Activated naive CD4-positive, alpha-beta T cell treated with anti-CD3 and anti-CD28 coated beads, Interleukin-2, amount 10 ng/mL, durations not matched to agents 7 days and 5 days (primary cell): ENCODE results near the gene MS4A6E.
"Not testable (repeated sequence)": the region's sequence is repeated elsewhere in the genome, so short reads cannot be mapped to it uniquely, and the experiment has no call there.

Experiments
- CTCF ChIA-PET: fragments of 350-600 bp; sonication (Branson Sonifier 250); formaldehyde crosslinking; loops from one replicate; lab custom pipeline; 2021; ENCODE audit warnings: antibody characterized with exemption; lab: Charles Lee
- DNase-seq: peaks from one replicate; pipeline ENCODE4 v3.0.0-alpha.2; 2020
- H3K27ac Mint-ChIP-seq: one replicate; pipeline ENCODE4 v1.8.0; 2021; ENCODE audit warnings: mild to moderate bottlenecking, moderate library complexity, mixed read lengths
- H3K27me3 Mint-ChIP-seq: one replicate; pipeline ENCODE4 v1.8.0; 2021; ENCODE audit warnings: mild to moderate bottlenecking, mixed read lengths
- H3K36me3 Mint-ChIP-seq: one replicate; pipeline ENCODE4 v1.8.0; 2021; ENCODE audit warnings: mixed read lengths
- H3K4me1 Mint-ChIP-seq: one replicate; pipeline ENCODE4 v1.8.0; 2021; ENCODE audit warnings: mixed read lengths
- H3K4me3 Mint-ChIP-seq: one replicate; pipeline ENCODE4 v1.8.0; 2021; ENCODE audit warnings: mild to moderate bottlenecking, moderate library complexity, mixed read lengths
- H3K9me3 Mint-ChIP-seq: one replicate; pipeline ENCODE4 v1.8.0; 2021; ENCODE audit warnings: mixed read lengths

The MS4A6E gene

GRCh38 chr11:60326955-60327354 lies at the start of gene MS4A6E:
TSS of gene MS4A6E (plus strand) at chr11:60327255. CDS start at chr11:60334896, 7,641 bp downstream.
- DNase-seq: no peak
- peaks cover 11% of the 10 kb centered on the region for H3K9me3 Mint-ChIP-seq
- H3K4me3 Mint-ChIP-seq: no peak within 1 kb of the TSS
- H3K27ac Mint-ChIP-seq: no peak within 1 kb of the TSS
- no peaks in the 10 kb centered on the region for H3K27me3 Mint-ChIP-seq
- CTCF ChIA-PET: no interaction called here
- H3K4me1 Mint-ChIP-seq: no peaks in the 10 kb centered on the region
- no peaks in the 10 kb centered on the region for H3K36me3 Mint-ChIP-seq

GRCh38 chr11:60280412-60280811 lies 46.6 kb upstream of the MS4A6E start, which contains the start of gene MS4A4A:
TSS of gene MS4A4A (plus strand) at chr11:60280666. CDS start at chr11:60280676, 10 bp downstream.
- Mint-ChIP-seq H3K9me3 (no peaks in the 10 kb centered on the region), H3K36me3 (no peaks in the 10 kb centered on the region), H3K4me1 (no peaks in the 10 kb centered on the region), H3K27ac (no peak within 1 kb of the TSS), H3K27me3 (no peaks in the 10 kb centered on the region), H3K4me3 (no peak within 1 kb of the TSS)
- CTCF ChIA-PET: no interaction called here
- DNase-seq: no peak

- Mint-ChIP-seq H3K4me1 (no peaks in the 10 kb centered on the region), H3K36me3 (no peaks in the 10 kb centered on the region), H3K27ac (no peak overlapping the region), H3K27me3 (no peaks in the 10 kb centered on the region), H3K9me3 (no peaks in the 10 kb centered on the region), H3K4me3 (no peak overlapping the region)
- no peak for DNase-seq
- CTCF ChIA-PET: no interaction called here
These were observed 45.6 kb upstream of the MS4A6E start for GRCh38 chr11:60281485-60281884.

DNA sequence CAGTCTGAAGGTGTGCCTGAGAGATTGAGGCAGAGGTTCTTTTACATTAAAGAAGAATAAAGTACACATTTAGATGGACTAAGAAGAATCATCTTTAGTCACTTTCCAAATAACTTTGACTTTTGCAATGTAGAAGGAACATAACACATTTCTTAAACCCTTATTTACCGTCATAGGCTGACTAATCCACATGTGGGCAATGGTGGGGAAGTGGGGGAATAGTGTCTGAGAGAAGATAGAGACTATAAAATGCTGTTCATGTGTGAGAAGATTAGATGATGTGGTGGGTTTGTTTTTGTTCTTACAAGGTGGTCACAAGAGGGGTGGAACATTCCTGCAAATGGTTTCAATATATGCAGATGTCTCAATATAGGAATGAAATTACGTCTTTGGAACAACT lies 44.8 kb upstream of the MS4A6E start:
- CTCF ChIA-PET: no interaction called here
- Mint-ChIP-seq H3K4me3 (no peak overlapping the region), H3K27ac (no peak overlapping the region), H3K4me1 (no peaks in the 10 kb centered on the region), H3K36me3 (no peaks in the 10 kb centered on the region), H3K9me3 (no peaks in the 10 kb centered on the region), H3K27me3 (no peaks in the 10 kb centered on the region)
- no peak for DNase-seq

DNA sequence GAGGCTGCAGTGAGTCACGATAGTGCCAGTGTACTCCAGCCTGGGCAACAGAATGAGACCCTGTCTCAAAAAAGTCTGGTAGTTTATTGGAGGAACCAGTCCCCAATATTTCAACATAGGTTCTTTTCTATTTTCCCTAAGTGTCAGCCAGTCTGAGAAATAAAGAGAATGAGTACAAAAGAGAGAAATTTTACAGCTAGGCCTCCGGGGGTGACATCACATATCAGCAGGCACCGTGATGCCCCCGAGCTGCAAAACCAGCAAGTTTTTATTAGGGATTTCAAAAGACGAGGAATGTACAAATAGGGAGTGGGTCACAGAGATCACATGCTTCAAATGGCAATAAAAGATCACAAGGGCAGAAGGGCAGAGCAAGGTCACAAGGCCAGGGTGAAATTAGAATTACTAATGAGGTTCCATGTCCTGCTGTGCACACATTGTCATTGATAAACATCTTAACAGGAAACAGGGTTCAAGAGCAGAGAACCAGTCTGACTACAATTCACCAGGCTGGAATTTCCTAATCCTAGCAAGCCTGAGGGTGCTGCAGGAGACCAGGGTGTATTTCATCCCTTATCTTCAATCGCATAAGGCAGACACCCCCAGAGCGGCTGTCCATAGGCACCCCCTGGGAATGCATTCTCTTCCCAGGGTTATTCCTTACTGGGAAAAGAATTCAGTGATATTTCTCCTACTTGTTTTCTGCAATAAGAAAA lies 41.5 kb upstream of the MS4A6E start:
- DNase-seq, H3K27ac Mint-ChIP-seq, H3K4me1 Mint-ChIP-seq, CTCF ChIA-PET, H3K4me3 Mint-ChIP-seq, H3K27me3 Mint-ChIP-seq, H3K36me3 Mint-ChIP-seq, H3K9me3 Mint-ChIP-seq: not testable (repeated sequence)

- H3K9me3 Mint-ChIP-seq: no peaks in the 10 kb centered on the region
- H3K27me3 Mint-ChIP-seq: no peaks in the 10 kb centered on the region
- CTCF ChIA-PET: no interaction called here
- H3K4me1 Mint-ChIP-seq: no peaks in the 10 kb centered on the region
- H3K36me3 Mint-ChIP-seq: no peaks in the 10 kb centered on the region
- no peak overlapping the region for H3K4me3 Mint-ChIP-seq
- no peak overlapping the region for H3K27ac Mint-ChIP-seq
- no peak for DNase-seq
These were observed 38.5 kb upstream of the MS4A6E start for GRCh38 chr11:60288531-60288930.

- no peaks in the 10 kb centered on the region for H3K9me3 Mint-ChIP-seq
- CTCF ChIA-PET: no interaction called here
- no peaks in the 10 kb centered on the region for H3K36me3 Mint-ChIP-seq
- no peaks in the 10 kb centered on the region for H3K27me3 Mint-ChIP-seq
- no peak overlapping the region for H3K27ac Mint-ChIP-seq
- DNase-seq: no peak
- no peaks in the 10 kb centered on the region for H3K4me1 Mint-ChIP-seq
- no peak overlapping the region for H3K4me3 Mint-ChIP-seq
These were observed 34.9 kb upstream of the MS4A6E start for GRCh38 chr11:60292145-60292544.

DNA sequence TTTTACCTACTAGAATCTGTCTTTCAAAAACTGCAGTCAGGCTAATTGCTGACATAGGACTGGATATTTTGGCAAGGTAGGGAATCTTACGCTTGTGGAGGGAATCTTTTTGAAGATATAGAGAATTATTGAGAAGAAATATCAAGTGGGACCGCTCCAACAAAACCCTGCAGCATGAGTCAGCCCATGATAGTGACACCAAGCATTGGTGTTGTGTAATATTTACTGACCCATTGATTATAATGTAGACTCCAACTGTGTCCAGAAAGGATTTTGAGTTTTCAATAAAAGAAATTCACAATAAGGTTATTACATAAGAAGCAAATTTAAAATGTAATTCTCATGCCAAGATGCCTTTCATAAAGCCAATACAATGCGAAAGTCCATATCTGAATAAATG lies 25.9 kb upstream of the MS4A6E start:
- Mint-ChIP-seq H3K27ac (no peak overlapping the region), H3K27me3 (no peaks in the 10 kb centered on the region), H3K4me1 (no peaks in the 10 kb centered on the region)

GRCh38 chr11:60301884-60302283 lies 25.2 kb upstream of the MS4A6E start:
- H3K4me3 Mint-ChIP-seq, H3K27ac Mint-ChIP-seq, H3K4me1 Mint-ChIP-seq, CTCF ChIA-PET, H3K9me3 Mint-ChIP-seq, H3K27me3 Mint-ChIP-seq, DNase-seq, H3K36me3 Mint-ChIP-seq: not testable (repeated sequence)

More for the DNA sequence above, 25.9 kb upstream of the MS4A6E start:
- CTCF ChIA-PET: no interaction called here
- Mint-ChIP-seq H3K4me3 (no peak overlapping the region), H3K36me3 (no peaks in the 10 kb centered on the region), H3K9me3 (no peaks in the 10 kb centered on the region)
- DNase-seq: no peak

DNA sequence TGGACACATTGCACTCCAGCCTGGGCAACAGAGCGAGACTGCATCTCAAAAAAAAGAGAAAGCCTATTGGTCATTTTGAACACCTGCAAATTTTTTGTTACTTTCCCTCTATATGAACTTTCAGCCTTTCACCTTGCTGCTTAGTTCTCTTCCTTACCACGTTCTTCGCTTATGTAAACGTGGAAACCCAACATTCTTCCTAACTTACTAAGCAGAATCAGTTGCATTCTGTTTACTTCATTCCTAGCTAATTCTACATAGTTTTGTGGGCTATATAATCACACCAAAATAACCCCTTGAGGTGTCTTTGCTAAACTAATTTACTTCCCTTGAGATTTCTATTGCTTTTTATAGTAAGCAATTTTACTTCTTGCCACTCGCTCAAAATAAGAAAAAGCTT lies 23.4 kb upstream of the MS4A6E start:
- H3K4me1 Mint-ChIP-seq: no peaks in the 10 kb centered on the region
- no peaks in the 10 kb centered on the region for H3K27me3 Mint-ChIP-seq
- no peak for DNase-seq
- CTCF ChIA-PET: no interaction called here
- H3K36me3 Mint-ChIP-seq: no peaks in the 10 kb centered on the region
- H3K27ac Mint-ChIP-seq: no peak overlapping the region
- no peaks in the 10 kb centered on the region for H3K9me3 Mint-ChIP-seq
- no peak overlapping the region for H3K4me3 Mint-ChIP-seq

GRCh38 chr11:60305906-60306619 lies 21.0 kb upstream of the MS4A6E start:
- Mint-ChIP-seq H3K4me1 (no peaks in the 10 kb centered on the region), H3K27ac (no peak overlapping the region), H3K4me3 (no peak overlapping the region), H3K27me3 (no peaks in the 10 kb centered on the region), H3K9me3 (no peaks in the 10 kb centered on the region), H3K36me3 (no peaks in the 10 kb centered on the region)
- CTCF ChIA-PET: no interaction called here
- DNase-seq: no peak

- CTCF ChIA-PET: no interaction called here
- Mint-ChIP-seq H3K9me3 (no peaks in the 10 kb centered on the region), H3K27ac (no peak overlapping the region), H3K27me3 (no peaks in the 10 kb centered on the region), H3K4me1 (no peaks in the 10 kb centered on the region), H3K4me3 (no peak overlapping the region), H3K36me3 (no peaks in the 10 kb centered on the region)
- DNase-seq: no peak
These were observed 19.4 kb upstream of the MS4A6E start for GRCh38 chr11:60307507-60308195.

DNA sequence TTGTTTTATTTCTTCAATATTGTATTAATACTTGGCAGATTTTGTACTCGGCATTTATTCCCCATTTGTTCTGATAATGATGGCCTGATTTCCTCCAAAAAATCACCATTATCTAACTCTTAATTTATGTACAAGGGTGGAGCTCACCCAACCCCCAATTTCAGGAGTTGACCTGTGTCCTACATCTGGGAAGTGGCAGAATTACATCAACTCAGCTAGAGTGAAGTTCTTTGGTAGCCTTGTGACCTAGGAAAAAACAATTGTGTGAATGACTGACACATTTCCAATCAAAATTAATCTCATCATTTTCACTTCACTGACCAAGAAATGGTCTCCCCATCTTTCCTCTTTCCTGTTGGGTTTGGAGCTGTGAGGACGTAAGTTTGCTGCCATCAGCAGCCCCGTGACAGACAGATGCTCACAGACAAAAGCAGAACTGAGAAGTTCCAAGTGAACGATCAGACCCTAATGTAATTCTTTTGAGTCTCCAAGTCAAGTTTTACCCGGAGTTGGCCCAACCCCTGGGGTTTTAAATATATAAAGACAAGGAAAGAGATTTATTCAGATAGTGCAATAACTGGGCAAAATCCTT lies 16.6 kb upstream of the MS4A6E start:
- Mint-ChIP-seq H3K27me3 (no peaks in the 10 kb centered on the region), H3K36me3 (no peaks in the 10 kb centered on the region), H3K4me3 (no peak overlapping the region), H3K4me1 (no peaks in the 10 kb centered on the region), H3K27ac (no peak overlapping the region), H3K9me3 (no peaks in the 10 kb centered on the region)
- CTCF ChIA-PET: interaction anchor here (0.9 kb wide), 1 partner anchor 46 kb away, joined by 3 read pairs; no protein-coding TSS in a partner anchor
- no peak for DNase-seq

DNA sequence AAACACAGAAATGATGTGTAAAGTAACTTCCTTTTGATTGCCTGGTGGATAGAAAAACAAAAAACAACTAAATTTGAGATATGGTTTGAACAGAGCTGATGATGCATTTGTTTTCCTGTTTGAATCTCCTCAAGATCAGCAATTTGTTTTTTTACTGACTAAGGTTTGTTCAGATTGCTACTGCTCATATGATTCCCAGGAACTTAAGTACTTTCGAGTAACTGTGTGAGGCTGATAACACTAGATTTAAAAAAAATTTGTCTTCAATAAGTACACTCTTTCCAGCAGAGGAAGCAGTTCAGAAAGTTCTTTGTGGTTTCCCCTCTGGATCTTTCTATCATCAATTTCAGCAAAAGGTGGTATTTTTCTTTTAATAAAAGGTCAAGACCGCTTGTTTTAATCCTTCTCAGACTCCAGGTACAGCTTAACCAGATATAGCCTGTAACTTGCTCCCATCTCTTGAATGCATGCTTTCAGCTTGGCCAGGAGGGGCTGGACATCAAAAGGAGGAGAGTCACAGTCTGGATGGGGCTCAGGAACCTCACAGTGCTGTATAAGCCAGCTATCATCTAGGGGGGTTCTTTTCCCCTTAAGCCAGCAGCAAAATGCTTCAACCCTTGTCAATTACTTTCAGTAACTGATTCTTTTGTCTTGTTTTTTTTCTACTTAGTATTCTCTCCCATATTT lies 12.3 kb upstream of the MS4A6E start:
- Mint-ChIP-seq H3K4me1 (no peaks in the 10 kb centered on the region), H3K9me3 (peaks cover 6% of the 10 kb centered on the region), H3K27me3 (peaks cover 4% of the 10 kb centered on the region), H3K36me3 (no peaks in the 10 kb centered on the region), H3K27ac (no peak overlapping the region), H3K4me3 (no peak overlapping the region)
- CTCF ChIA-PET: no interaction called here
- DNase-seq: no peak
